Colonic mucosa (tissue), 4 donors: ENCODE measurements around the gene SYTL1. TPM values are rescaled to one million over a fixed set of nuclear protein-coding genes. Genes with fewer than 3 reads are reported as not detected.

Source experiments
- DNase-seq: peaks from one replicate; pipeline ENCODE4 v3.0.0-alpha.2; 2020
- H3K27ac ChIP-seq: fragments of 200-600 bp; one replicate; pipeline ENCODE4 v1.8.0; 2021
- H3K27me3 ChIP-seq: fragments of 200-600 bp; one replicate; pipeline ENCODE4 v1.8.0; 2021
- H3K36me3 ChIP-seq: fragments of 200-600 bp; one replicate; pipeline ENCODE4 v1.8.0; 2021
- H3K4me1 ChIP-seq: fragments of 200-600 bp; one replicate; pipeline ENCODE4 v1.8.0; 2021; ENCODE audit warnings: mild to moderate bottlenecking
- H3K4me3 ChIP-seq: fragments of 200-600 bp; one replicate; pipeline ENCODE4 v1.8.0; 2021
- H3K9ac ChIP-seq, 2 donors: one replicate each; pipeline ENCODE4 v1.7.0; 2013; ENCODE audit warnings: control low read depth in 2 of 2, low read depth in 2 of 2, low read length in 2 of 2
- H3K9me3 ChIP-seq: fragments of 200-600 bp; one replicate; pipeline ENCODE4 v1.8.0; 2021
- CTCF ChIP-seq: fragments of 200-600 bp; IDR thresholded peaks from one replicate; pipeline ENCODE4 v1.8.0; 2022; ENCODE audit warnings: antibody characterized with exemption, mild to moderate bottlenecking
- intact Hi-C: fragments of 100-400 bp; cut with DNase I; formaldehyde crosslinking; loops from one replicate; pipeline ENCODE4 v1.14.1; 2022
- total RNA-seq, 2 donors: library from RNA; stranded (reverse); fragmentation: NEBNext Ultra II Directional in 1 of 2; extraction: Animal tissue kit (Norgen Biotek cat#: 25700) in 1 of 2; gene quantifications; one replicate each; pipeline ENCODE4 v1.2.1, GENCODE V29; 2021
- donor health status: healthy.
- donor health status: DM: no; HTN: no; CAD: no.
- donor health status: DM: no; HTN: no; CAD: no.

The SYTL1 gene
- total RNA-seq, 2 donors from 2014 or later, result 15.6 to 17.4 TPM

DNA sequence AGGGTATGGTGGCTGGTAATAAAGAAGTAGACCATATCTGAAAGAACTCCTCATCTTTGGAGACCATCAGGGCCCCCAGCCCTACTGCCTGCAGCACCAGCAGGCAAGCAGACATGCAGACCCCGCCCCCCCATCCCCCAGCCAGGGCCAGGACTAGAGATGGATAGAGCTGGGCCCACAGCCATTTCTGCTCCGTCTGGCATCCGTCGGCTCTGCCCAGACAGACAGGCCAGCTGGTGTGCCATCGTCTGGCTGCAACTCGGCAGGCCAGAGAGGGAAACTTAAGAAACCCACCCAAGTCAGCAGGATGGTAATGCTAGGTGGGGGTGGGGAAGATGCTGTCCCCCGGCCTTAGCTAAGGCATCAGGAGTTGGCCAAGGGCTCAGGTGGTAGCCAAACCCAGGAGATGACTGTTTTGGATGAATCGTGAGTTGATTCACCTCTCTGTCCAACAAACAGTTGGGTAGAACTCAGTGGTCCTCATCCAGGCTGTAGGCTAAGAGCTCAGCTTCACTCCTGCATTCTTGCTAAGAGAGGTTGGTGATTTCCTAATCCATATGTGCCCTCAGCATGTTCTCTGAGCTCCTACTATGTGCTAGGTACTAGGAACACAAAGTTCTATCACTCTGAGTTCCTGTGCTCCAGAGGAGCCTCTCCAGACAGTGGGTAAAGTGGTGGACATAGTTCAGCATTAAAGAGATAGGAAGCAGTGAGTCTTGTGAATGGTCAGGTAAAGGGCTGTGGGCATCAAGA lies 43.0 kb upstream of the SYTL1 start:
- intact Hi-C loops, result no loop called here
- Histone ChIP-seq H3K9me3 (no peaks in the 10 kb centered on the region), H3K4me3 (no peak overlapping the region), H3K9ac (peak overlapping the region in 1 of 2 donors; percentile 38), H3K36me3 (peaks cover 4% of the 10 kb centered on the region), H3K4me1 (no peaks in the 10 kb centered on the region), H3K27me3 (no peaks in the 10 kb centered on the region), H3K27ac (peak overlapping the region; percentile 70)
- TF ChIP-seq CTCF, result no peak
- no peak for DNase-seq

GRCh38 chr1:27299385-27300271 lies 42.2 kb upstream of the SYTL1 start:
- no peaks in the 10 kb centered on the region for H3K4me1 ChIP-seq
- TF ChIP-seq CTCF, result no peak

DNA sequence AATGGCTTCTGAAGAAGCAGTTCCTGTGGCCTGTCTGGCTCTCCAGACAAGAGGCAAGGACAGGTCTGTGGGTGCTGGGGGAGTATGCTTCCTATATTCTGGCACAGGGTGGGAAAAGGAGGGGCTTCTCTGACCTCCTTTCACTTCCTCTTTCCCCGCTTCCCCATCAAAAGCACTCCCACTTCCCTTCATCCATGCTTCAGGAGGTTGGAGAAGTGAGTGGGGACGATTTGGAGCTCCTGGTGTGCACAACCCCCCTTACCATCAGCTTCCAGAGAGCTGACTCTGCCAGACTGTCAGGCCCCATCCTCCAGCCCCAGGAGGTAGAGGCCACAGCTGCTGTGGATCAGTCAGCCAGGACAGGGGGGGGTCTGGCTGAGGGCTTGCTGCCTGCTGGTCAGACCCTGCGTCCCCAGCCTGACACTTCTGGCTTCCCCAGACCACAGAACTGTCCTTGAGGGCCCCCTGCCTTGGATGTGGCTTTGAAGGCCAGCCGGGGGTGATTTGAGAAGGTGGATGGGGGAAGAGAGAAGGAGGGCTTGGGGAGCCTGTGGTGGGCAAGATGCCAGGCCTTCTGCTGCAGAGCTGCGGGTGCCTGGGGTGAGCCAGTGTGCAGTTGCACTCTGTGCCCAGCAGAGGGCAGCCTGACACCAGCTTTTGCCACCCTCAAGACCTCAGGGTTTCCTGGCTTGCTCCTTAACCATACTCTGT lies 41.3 kb upstream of the SYTL1 start:
- peak; percentile 83 for DNase-seq
- no peak overlapping the region for H3K4me3 ChIP-seq
- intact Hi-C loops, result loop anchor here (2.0 to 10.0 kb wide), 3 partner anchors 94 to 344 kb away; partner anchors contain the start of gene AHDC1
- H3K36me3 ChIP-seq, result peaks cover 4% of the 10 kb centered on the region
- H3K27ac ChIP-seq, result peak overlapping the region; percentile 70
- peak overlapping the region in 1 of 2 donors; percentile 38 for H3K9ac ChIP-seq
- H3K4me1 ChIP-seq, result no peaks in the 10 kb centered on the region
- no peaks in the 10 kb centered on the region for H3K27me3 ChIP-seq
- peak; percentile 99 for TF ChIP-seq CTCF
- no peaks in the 10 kb centered on the region for H3K9me3 ChIP-seq

More at GRCh38 chr1:27299385-27300271, 42.2 kb upstream of the SYTL1 start:
- DNase-seq, result peak; percentile 53
- no peaks in the 10 kb centered on the region for H3K9me3 ChIP-seq
- H3K36me3 ChIP-seq, result peaks cover 4% of the 10 kb centered on the region
- H3K27me3 ChIP-seq, result no peaks in the 10 kb centered on the region
- peak overlapping the region; percentile 70 for H3K27ac ChIP-seq
- intact Hi-C loops, result loop anchor here (2.0 to 10.0 kb wide), 3 partner anchors 95 to 345 kb away; partner anchors contain the start of gene AHDC1
- H3K4me3 ChIP-seq, result no peak overlapping the region
- H3K9ac ChIP-seq, result peak overlapping the region in 1 of 2 donors; percentile 38

GRCh38 chr1:27301052-27301422 lies 40.8 kb upstream of the SYTL1 start:
- no peak for DNase-seq
- H3K9ac ChIP-seq, result peak overlapping the region; percentile 0 to 33
- no peaks in the 10 kb centered on the region for H3K4me1 ChIP-seq
- peaks cover 4% of the 10 kb centered on the region for H3K36me3 ChIP-seq
- H3K4me3 ChIP-seq, result no peak overlapping the region
- H3K9me3 ChIP-seq, result no peaks in the 10 kb centered on the region
- no peaks in the 10 kb centered on the region for H3K27me3 ChIP-seq
- intact Hi-C loops, result loop anchor here (2.0 to 10.0 kb wide), 3 partner anchors 94 to 344 kb away; partner anchors contain the start of gene AHDC1
- no peak for TF ChIP-seq CTCF
- H3K27ac ChIP-seq, result no peak overlapping the region
